ENCODE data around the gene XYLT1. TPM values are rescaled to one million over a fixed set of nuclear protein-coding genes. Genes with fewer than 3 reads are reported as not detected.

The XYLT1 gene
- total RNA-seq, 1 experiment from 2014 or later: 7.5 TPM

GRCh38 chr16:17225541-17225940 is 245.2 kb downstream of the XYLT1 start:
- Mint-ChIP-seq H3K27ac (ENCODE audit: unreplicated experiment) (peak overlapping the region; percentile 1), H3K9me3 (ENCODE audit: low read depth, unreplicated experiment) (no peaks in the 10 kb centered on the region), H3K4me3 (ENCODE audit: low read depth, unreplicated experiment) (no peak overlapping the region), H3K36me3 (ENCODE audit: insufficient read depth, unreplicated experiment) (no peaks in the 10 kb centered on the region), H3K27me3 (ENCODE audit: unreplicated experiment) (no peaks in the 10 kb centered on the region), H3K4me1 (ENCODE audit: low read depth, unreplicated experiment) (peaks cover 27% of the 10 kb centered on the region)
- BruUV-seq (replicated peaks): no TSS peak
- CTCF ChIA-PET: no interaction called here
- no peak for DNase-seq
- no peak for TF ChIP-seq CTCF (IDR thresholded peaks at IDR 0.05; ENCODE audit: unreplicated experiment)
- intact Hi-C loops (cut with micrococcal nuclease; ENCODE audit: unreplicated experiment): loop anchor here (5.0 kb wide), 1 partner anchor 242 kb away; no protein-coding TSS in a partner anchor

- BruUV-seq (replicated peaks): no TSS peak
- no peak for DNase-seq
- no peak for TF ChIP-seq CTCF (IDR thresholded peaks at IDR 0.05; ENCODE audit: unreplicated experiment)
- Mint-ChIP-seq H3K4me1 (ENCODE audit: low read depth, unreplicated experiment) (peaks cover 27% of the 10 kb centered on the region), H3K27ac (ENCODE audit: unreplicated experiment) (peak overlapping the region; percentile 1), H3K36me3 (ENCODE audit: insufficient read depth, unreplicated experiment) (no peaks in the 10 kb centered on the region), H3K27me3 (ENCODE audit: unreplicated experiment) (no peaks in the 10 kb centered on the region), H3K9me3 (ENCODE audit: low read depth, unreplicated experiment) (no peaks in the 10 kb centered on the region), H3K4me3 (ENCODE audit: low read depth, unreplicated experiment) (no peak overlapping the region)
- intact Hi-C loops (cut with micrococcal nuclease; ENCODE audit: unreplicated experiment): loop anchor here (5.0 kb wide), 1 partner anchor 242 kb away; no protein-coding TSS in a partner anchor
- CTCF ChIA-PET: no interaction called here
These were observed 245.9 kb downstream of the XYLT1 start for GRCh38 chr16:17224879-17225281.

- no peaks in the 10 kb centered on the region for H3K27me3 Mint-ChIP-seq (ENCODE audit: unreplicated experiment)
- no peak overlapping the region for H3K4me3 Mint-ChIP-seq (ENCODE audit: low read depth, unreplicated experiment)
- intact Hi-C loops (cut with micrococcal nuclease; ENCODE audit: unreplicated experiment): no loop called here
- no peaks in the 10 kb centered on the region for H3K36me3 Mint-ChIP-seq (ENCODE audit: insufficient read depth, unreplicated experiment)
- no peak for TF ChIP-seq CTCF (IDR thresholded peaks at IDR 0.05; ENCODE audit: unreplicated experiment)
- CTCF ChIA-PET: interaction anchor here (0.6 kb wide), 1 partner anchor 20 kb away, joined by 3 read pairs; no protein-coding TSS in a partner anchor
- H3K27ac Mint-ChIP-seq (ENCODE audit: unreplicated experiment): no peak overlapping the region
- peaks cover 27% of the 10 kb centered on the region for H3K4me1 Mint-ChIP-seq (ENCODE audit: low read depth, unreplicated experiment)
- H3K9me3 Mint-ChIP-seq (ENCODE audit: low read depth, unreplicated experiment): no peaks in the 10 kb centered on the region
- BruUV-seq (replicated peaks): no TSS peak
- DNase-seq: no peak
These were observed 246.4 kb downstream of the XYLT1 start for GRCh38 chr16:17224350-17224749.

GRCh38 chr16:17223576-17223975 is 247.2 kb downstream of the XYLT1 start:
- CTCF ChIA-PET: no interaction called here
- no peak for DNase-seq
- Mint-ChIP-seq H3K36me3 (ENCODE audit: insufficient read depth, unreplicated experiment) (no peaks in the 10 kb centered on the region), H3K9me3 (ENCODE audit: low read depth, unreplicated experiment) (no peaks in the 10 kb centered on the region), H3K27me3 (ENCODE audit: unreplicated experiment) (no peaks in the 10 kb centered on the region), H3K4me1 (ENCODE audit: low read depth, unreplicated experiment) (peaks cover 27% of the 10 kb centered on the region), H3K4me3 (ENCODE audit: low read depth, unreplicated experiment) (no peak overlapping the region), H3K27ac (ENCODE audit: unreplicated experiment) (no peak overlapping the region)
- BruUV-seq (replicated peaks): no TSS peak
- intact Hi-C loops (cut with micrococcal nuclease; ENCODE audit: unreplicated experiment): no loop called here
- TF ChIP-seq CTCF (IDR thresholded peaks at IDR 0.05; ENCODE audit: unreplicated experiment): no peak
